GM23338 (cell line): ENCODE data around the gene RPS15A. TPM values are rescaled to one million over a fixed set of nuclear protein-coding genes. Genes with fewer than 3 reads are reported as not detected.

Experiments used
- ATAC-seq: fragments of 200-7000 bp; cut with Tn5 transposase; 3 replicates; pipeline ENCODE4 v1.9.1; 2020
- DNase-seq: peaks from one replicate; pipeline ENCODE4 v3.0.0-alpha.2; 2015; ENCODE audit warnings: low spot score
- H2AFZ ChIP-seq: fragments of 200-600 bp; sonication (generic); 2 replicates; pipeline ENCODE4 v1.8.0; 2016; ENCODE audit warnings: antibody characterized with exemption, mild to moderate bottlenecking, moderate library complexity
- H3F3A ChIP-seq: fragments of 200-600 bp; sonication (generic); replicated peaks from 2 replicates; pipeline ENCODE4 v1.8.0; 2017; ENCODE audit warnings: antibody characterized with exemption, mixed run types, low read depth
- H3K27ac ChIP-seq: fragments of 200-600 bp; sonication (generic); 2 replicates; pipeline ENCODE4 v1.6.1; 2016; ENCODE audit warnings: low read depth
- H3K27me3 ChIP-seq: fragments of 200-600 bp; sonication (generic); 2 replicates; pipeline ENCODE4 v1.8.0; 2016; ENCODE audit warnings: mild to moderate bottlenecking, mixed run types, moderate library complexity; ENCODE audit not compliant: insufficient read depth
- H3K36me3 ChIP-seq: fragments of 200-600 bp; sonication (generic); 2 replicates; pipeline ENCODE4 v1.8.0; 2016; ENCODE audit warnings: mild to moderate bottlenecking; ENCODE audit not compliant: insufficient read depth
- H3K4me1 ChIP-seq: fragments of 200-600 bp; sonication (generic); 2 replicates; pipeline ENCODE4 v1.8.0; 2016; ENCODE audit warnings: mild to moderate bottlenecking, moderate library complexity; ENCODE audit not compliant: insufficient read depth
- H3K4me2 ChIP-seq: fragments of 200-600 bp; sonication (generic); 2 replicates; pipeline ENCODE4 v1.7.1; 2017; ENCODE audit warnings: mixed run types
- H3K4me3 ChIP-seq: fragments of 200-600 bp; sonication (generic); 2 replicates; pipeline ENCODE4 v1.6.1; 2016; ENCODE audit warnings: mixed run types
- H3K79me2 ChIP-seq: fragments of 200-600 bp; sonication (generic); replicated peaks from 2 replicates; pipeline ENCODE4 v1.8.0; 2017; ENCODE audit warnings: mild to moderate bottlenecking; ENCODE audit not compliant: insufficient read depth
- H3K9me2 ChIP-seq: fragments of 200-600 bp; sonication (generic); 2 replicates; pipeline ENCODE4 v1.8.0; 2017; ENCODE audit not compliant: insufficient read depth
- H4K20me1 ChIP-seq: fragments of 200-600 bp; sonication (generic); replicated peaks from 2 replicates; pipeline ENCODE4 v1.8.0; 2017; ENCODE audit warnings: mild to moderate bottlenecking; ENCODE audit not compliant: insufficient read depth
- H3K27ac Mint-ChIP-seq: 2 replicates; pipeline ENCODE4 v1.8.0; 2020; ENCODE audit warnings: inconsistent platforms, mild to moderate bottlenecking, moderate library complexity, mixed read lengths
- H3K27me3 Mint-ChIP-seq: 3 replicates; pipeline ENCODE4 v1.8.0; 2022; ENCODE audit warnings: low read depth, mild to moderate bottlenecking, moderate library complexity, mixed read lengths, inconsistent platforms; ENCODE audit not compliant: insufficient read depth, poor library complexity
- H3K36me3 Mint-ChIP-seq: 3 replicates; pipeline ENCODE4 v1.8.0; 2021; ENCODE audit warnings: low read depth, mild to moderate bottlenecking, inconsistent platforms, moderate library complexity, mixed read lengths
- H3K4me1 Mint-ChIP-seq: 3 replicates; pipeline ENCODE4 v1.8.0; 2020; ENCODE audit warnings: mild to moderate bottlenecking, inconsistent platforms, mixed read lengths
- H3K4me3 Mint-ChIP-seq: 3 replicates; pipeline ENCODE4 v1.8.0; 2021; ENCODE audit warnings: moderate library complexity, mild to moderate bottlenecking, inconsistent platforms, mixed read lengths
- H3K9me3 Mint-ChIP-seq: 3 replicates; pipeline ENCODE4 v1.8.0; 2020; ENCODE audit warnings: moderate library complexity, mild to moderate bottlenecking, inconsistent platforms, mixed read lengths
- CREB1 ChIP-seq: fragments of 250-450 bp; sonication (Bioruptor Pico); IDR thresholded peaks from 2 replicates; pipeline ENCODE4 v1.5.0; 2020; ENCODE audit warnings: low read depth, mild to moderate bottlenecking, moderate library complexity
- ETS1 ChIP-seq: IDR thresholded peaks from 2 replicates; pipeline ENCODE4 v1.6.1; 2016; ENCODE audit warnings: antibody characterized with exemption
- EZH2 ChIP-seq: fragments of 200-600 bp; sonication (generic); IDR thresholded peaks from one replicate; pipeline ENCODE4 v1.8.0; 2017; ENCODE audit warnings: antibody characterized with exemption, mild to moderate bottlenecking, low read depth; ENCODE audit not compliant: unreplicated experiment
- EZH2phosphoT487 ChIP-seq: fragments of 200-600 bp; sonication (generic); IDR thresholded peaks from one replicate; pipeline ENCODE4 v1.8.1; 2018; ENCODE audit warnings: antibody characterized with exemption; ENCODE audit not compliant: unreplicated experiment
- JUNB ChIP-seq: IDR thresholded peaks from one replicate; pipeline ENCODE4 v1.6.1; 2016; ENCODE audit warnings: antibody characterized with exemption; ENCODE audit not compliant: unreplicated experiment
- NANOG ChIP-seq: IDR thresholded peaks from 2 replicates; pipeline ENCODE4 v1.6.1; 2016; ENCODE audit warnings: antibody characterized with exemption, borderline replicate concordance
- POLR2AphosphoS5 ChIP-seq: IDR thresholded peaks from 2 replicates; pipeline ENCODE4 v1.6.1; 2016; ENCODE audit warnings: antibody characterized with exemption, low read depth
- REST ChIP-seq: IDR thresholded peaks from one replicate; pipeline ENCODE4 v1.6.1; 2018; ENCODE audit warnings: antibody characterized with exemption; ENCODE audit not compliant: unreplicated experiment
- STAT1 ChIP-seq: IDR thresholded peaks from one replicate; pipeline ENCODE4 v1.6.1; 2016; ENCODE audit warnings: antibody characterized with exemption; ENCODE audit not compliant: unreplicated experiment
- ZNF114 ChIP-seq: fragments of 250-450 bp; sonication (Bioruptor Pico); IDR thresholded peaks from 2 replicates; pipeline ENCODE4 v1.5.0; 2020; ENCODE audit warnings: mild to moderate bottlenecking, moderate library complexity
- ZNF331 ChIP-seq: fragments of 250-450 bp; sonication (Bioruptor Pico); IDR thresholded peaks from 2 replicates; pipeline ENCODE4 v1.5.0; 2020; ENCODE audit warnings: low read depth, mild to moderate bottlenecking, moderate library complexity
- polyA plus RNA-seq: library from polyadenylated mRNA; unstranded; fragments of >200 nt; fragmentation: Nextera tagmentation; extraction: Ambion mirVana; gene quantifications from 2 replicates; pipeline ENCODE4 v1.2.1, GENCODE V29; 2016
- total RNA-seq: library from RNA; depleted of rRNA; stranded (reverse); fragments of >200 nt; shearing (Covaris generic); gene quantifications from 2 replicates; pipeline ENCODE4 v1.2.3, GENCODE V29; 2014
- TF ChIP-seq, protein P1 (sequence below), 2 experiments: fragments of 200-600 bp in 1 of 2; sonication (generic) in 1 of 2; conservative IDR thresholded peaks; 2 replicates each; pipeline versions ENCODE4 v1.5.1 to v1.6.1; 2016 to 2017; ENCODE audit warnings: antibody characterized with exemption in 2 of 2, low read depth in 2 of 2, mild to moderate bottlenecking in 2 of 2, moderate library complexity in 1 of 2

RPS15A gene
- total and polyA plus RNA-seq, 2 experiments from 2014 or later = 2,163 to 2,171 TPM

DNA sequence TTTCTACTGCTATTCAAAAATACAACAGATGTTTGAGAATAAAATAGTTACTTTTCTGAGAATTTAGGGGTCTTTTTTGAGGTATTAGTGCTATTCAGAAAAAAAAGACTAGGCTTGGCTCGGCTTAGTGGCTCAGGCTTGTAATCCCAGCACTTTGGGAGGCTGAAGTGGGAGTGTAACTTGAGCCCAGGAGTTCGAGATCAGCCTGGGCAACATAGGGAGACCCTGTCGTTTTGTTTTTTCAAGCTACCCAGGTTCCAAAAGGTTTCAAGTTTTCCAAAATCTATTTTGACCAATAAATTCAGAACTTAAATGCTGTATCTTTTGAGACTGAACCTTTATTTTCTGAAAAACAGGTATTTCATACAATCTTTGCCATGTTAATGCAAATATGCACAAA lies 14.4 kb upstream of the RPS15A start (continued):
- TF ChIP-seq ZNF114 = no peak
- TF ChIP-seq JUNB = no peak
- no peak for TF ChIP-seq STAT1

DNA sequence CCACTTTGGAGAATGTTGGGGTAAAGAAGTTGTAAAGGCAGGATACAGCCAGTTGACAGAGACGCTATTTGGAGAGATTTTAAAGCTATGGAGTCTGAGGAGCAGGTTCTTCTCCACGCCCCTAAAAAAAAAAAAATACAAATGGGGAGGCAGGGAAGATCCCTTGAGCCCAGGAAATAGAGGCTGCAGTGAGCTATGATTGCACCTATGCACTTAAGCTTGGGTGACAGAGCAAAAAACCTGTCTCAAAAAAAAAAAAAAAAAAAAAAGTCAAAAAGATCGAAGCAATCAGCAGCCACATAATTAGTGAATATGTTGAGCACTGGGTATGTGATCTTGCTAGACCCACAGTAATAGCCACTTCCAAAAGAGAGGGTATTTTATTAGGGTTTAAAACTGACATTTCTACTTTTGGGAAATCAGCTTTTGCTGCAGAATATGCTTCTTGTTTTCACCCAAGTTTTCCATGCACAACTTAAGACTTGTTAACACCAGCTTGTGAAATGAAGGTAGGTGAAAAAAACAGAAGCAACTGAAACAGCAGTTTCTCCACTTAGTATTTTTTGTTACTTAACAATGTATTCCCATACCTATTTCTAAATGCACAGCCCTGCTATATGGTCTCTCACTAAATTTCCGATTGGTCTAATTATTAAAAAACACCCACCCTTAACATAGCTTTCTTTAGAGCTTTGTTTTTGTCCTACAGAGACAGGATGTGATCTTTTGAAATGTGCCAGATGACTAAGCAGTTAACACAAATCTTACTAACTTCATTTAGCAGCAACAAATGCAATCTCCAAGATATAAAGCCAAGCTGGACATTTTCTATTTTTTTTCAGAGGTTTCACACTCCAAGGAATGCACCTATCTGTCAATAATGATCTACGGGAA lies 13.7 kb upstream of the RPS15A start:
- H3K27me3 ChIP-seq = no peaks in the 10 kb centered on the region
- no peaks in the 10 kb centered on the region for H3K9me3 Mint-ChIP-seq
- peaks cover 38% of the 10 kb centered on the region for H3K36me3 Mint-ChIP-seq
- peak overlapping the region; percentile 17; the same call in 1 of the 2 replicates for H3K4me3 ChIP-seq
- DNase-seq (no peak), ATAC-seq (no peak)
- H3K9me2 ChIP-seq = no peaks in the 10 kb centered on the region
- peaks cover 54% of the 10 kb centered on the region for H3K4me1 ChIP-seq
- H3K27me3 Mint-ChIP-seq = peaks cover 20% of the 10 kb centered on the region
- peaks cover 53% of the 10 kb centered on the region for H3K4me1 Mint-ChIP-seq
- peak overlapping the region; percentile 51; the same call in 1 of the 2 replicates for H3K27ac ChIP-seq
- peak overlapping the region; percentile 13; the same call in 2 of the 3 replicates for H3K4me3 Mint-ChIP-seq
- peaks cover 13% of the 10 kb centered on the region for H4K20me1 ChIP-seq
- peaks cover 28% of the 10 kb centered on the region for H3K79me2 ChIP-seq
- peak overlapping the region; percentile 49 for H3K4me2 ChIP-seq
- H3K36me3 ChIP-seq = peaks cover 10% of the 10 kb centered on the region; the same call in 1 of the 2 replicates
- peaks cover 4% of the 10 kb centered on the region for H3F3A ChIP-seq
- H3K27ac Mint-ChIP-seq = peak overlapping the region; percentile 92
- no peak overlapping the region for H2AFZ ChIP-seq
- TF ChIP-seq NANOG = no peak
- TF ChIP-seq REST = no peak
- TF ChIP-seq ZNF331 = no peak
- TF ChIP-seq ETS1 = no peak
- no peak for TF ChIP-seq EZH2
- TF ChIP-seq, protein P1, sequence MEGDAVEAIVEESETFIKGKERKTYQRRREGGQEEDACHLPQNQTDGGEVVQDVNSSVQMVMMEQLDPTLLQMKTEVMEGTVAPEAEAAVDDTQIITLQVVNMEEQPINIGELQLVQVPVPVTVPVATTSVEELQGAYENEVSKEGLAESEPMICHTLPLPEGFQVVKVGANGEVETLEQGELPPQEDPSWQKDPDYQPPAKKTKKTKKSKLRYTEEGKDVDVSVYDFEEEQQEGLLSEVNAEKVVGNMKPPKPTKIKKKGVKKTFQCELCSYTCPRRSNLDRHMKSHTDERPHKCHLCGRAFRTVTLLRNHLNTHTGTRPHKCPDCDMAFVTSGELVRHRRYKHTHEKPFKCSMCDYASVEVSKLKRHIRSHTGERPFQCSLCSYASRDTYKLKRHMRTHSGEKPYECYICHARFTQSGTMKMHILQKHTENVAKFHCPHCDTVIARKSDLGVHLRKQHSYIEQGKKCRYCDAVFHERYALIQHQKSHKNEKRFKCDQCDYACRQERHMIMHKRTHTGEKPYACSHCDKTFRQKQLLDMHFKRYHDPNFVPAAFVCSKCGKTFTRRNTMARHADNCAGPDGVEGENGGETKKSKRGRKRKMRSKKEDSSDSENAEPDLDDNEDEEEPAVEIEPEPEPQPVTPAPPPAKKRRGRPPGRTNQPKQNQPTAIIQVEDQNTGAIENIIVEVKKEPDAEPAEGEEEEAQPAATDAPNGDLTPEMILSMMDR (conservative IDR thresholded peaks at IDR 0.05; ENCODE audit: low read depth in 2 of 2) = no peak
- no peak for TF ChIP-seq POLR2AphosphoS5
- no peak for TF ChIP-seq ZNF114
- TF ChIP-seq STAT1 = no peak
- TF ChIP-seq EZH2phosphoT487 = no peak
- TF ChIP-seq CREB1 (CRISPR knock-in tag) = no peak
- TF ChIP-seq JUNB = no peak
